Lower leg skin (tissue), 4 donors: ENCODE measurements around the gene BCL2L1. TPM values are rescaled to one million over a fixed set of nuclear protein-coding genes. Genes with fewer than 3 reads are reported as not detected.

ENCODE experiments used
- DNase-seq, 2 donors: peaks; one replicate each; pipeline ENCODE4 v3.0.0-alpha.2; 2019; ENCODE audit warnings: low spot score in 2 of 2
- H3K4me3 ChIP-seq: fragments of 200-600 bp; sonication (generic); 2 replicates; pipeline ENCODE4 v1.5.1; 2017; ENCODE audit warnings: mild to moderate bottlenecking, low read depth; ENCODE audit not compliant: poor library complexity, severe bottlenecking
- CTCF ChIP-seq, 3 donors: fragments of 450-650 bp; IDR thresholded peaks; one replicate each; pipeline ENCODE4 v1.5.1; 2016; ENCODE audit warnings: antibody characterized with exemption in 3 of 3, mild to moderate bottlenecking in 3 of 3, moderate library complexity in 2 of 3
- POLR2A ChIP-seq, 2 donors: fragments of 450-650 bp; IDR thresholded peaks; one replicate each; pipeline ENCODE4 v1.6.1; 2016 to 2017; ENCODE audit warnings: antibody characterized with exemption in 2 of 2, mild to moderate bottlenecking in 1 of 2, moderate library complexity in 1 of 2
- WGBS, 2 donors: methylation state at CpG; one replicate each; pipeline ENCODE4 v1.1.5; 2018; 5-methylcytosine and 5-hydroxymethylcytosine counted together
- intact Hi-C: fragments of 100-400 bp; cut with DNase I; formaldehyde crosslinking; loops from one replicate; pipeline ENCODE4 v1.15.0; 2023; ENCODE audit warnings: low total_unique reads
- total RNA-seq, 4 donors: library from RNA; depleted of rRNA; stranded (reverse); fragments of >200 nt; gene quantifications; one replicate each; pipeline ENCODE4 v1.1.0, GENCODE V29; 2016

The BCL2L1 gene
- total RNA-seq, 4 donors from 2014 or later: 115 to 152 (median 125) TPM

DNA sequence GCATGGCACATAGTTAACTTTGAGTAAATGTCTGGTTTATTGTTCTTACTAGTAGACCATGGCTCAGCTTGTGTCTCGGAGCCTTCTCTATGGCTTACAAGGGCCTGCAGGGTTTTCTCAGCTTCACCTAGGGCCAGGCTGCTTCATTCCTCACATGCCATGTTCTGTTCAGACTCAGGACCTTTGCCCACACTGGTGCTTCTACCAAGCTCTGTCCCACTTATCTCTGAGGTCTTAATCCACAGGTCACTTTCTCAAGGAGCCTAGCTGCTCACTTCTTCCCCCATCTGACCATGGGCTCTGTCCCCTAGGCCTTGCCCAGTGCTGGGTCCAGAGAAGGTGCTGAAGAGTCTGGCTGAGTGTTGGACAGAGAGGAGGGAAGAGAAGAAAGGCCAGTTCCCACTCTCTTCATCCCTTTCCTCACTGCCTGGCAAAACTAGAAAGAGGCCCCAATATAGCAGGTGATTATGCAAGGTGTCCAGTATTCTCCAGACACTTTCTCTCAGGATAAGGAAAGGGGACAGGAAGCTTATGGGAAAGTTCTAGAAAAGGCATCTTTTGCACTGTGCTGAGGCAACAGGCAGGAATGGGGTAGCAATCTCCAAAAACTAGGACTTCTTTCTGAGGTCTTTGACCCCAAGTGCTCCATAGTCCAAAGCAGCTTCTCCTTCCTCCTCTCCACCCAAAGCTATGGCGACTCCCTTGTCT, 45.0 kb downstream of the BCL2L1 start:
- WGBS, 2 donors: 93 to 94% methylated on average over 2 of the region's 2 CpGs
- no peak overlapping the region for H3K4me3 ChIP-seq
- no peak for DNase-seq
- intact Hi-C loops: no loop called here
- TF ChIP-seq CTCF (IDR thresholded peaks at IDR 0.05) (no peak), POLR2A (IDR thresholded peaks at IDR 0.05) (no peak)

DNA sequence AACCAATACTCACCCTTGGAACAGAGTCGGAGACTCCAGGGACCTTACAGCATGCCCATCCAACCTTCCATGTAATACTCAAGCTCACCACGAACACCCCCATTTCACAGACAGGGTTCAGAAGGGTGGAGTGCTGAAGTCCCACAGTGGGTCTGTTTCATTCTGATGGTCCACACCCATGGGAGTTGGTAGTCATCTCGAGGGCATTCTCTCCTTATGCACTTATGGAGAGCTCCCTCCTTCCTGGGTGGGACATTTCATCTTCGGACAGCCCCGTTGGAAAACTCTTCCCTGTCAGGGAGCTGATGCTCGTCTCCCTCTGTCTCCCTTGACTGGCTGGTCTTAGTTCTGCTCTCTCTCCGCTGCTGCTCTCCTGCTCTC, 46.1 kb downstream of the BCL2L1 start:
- DNase-seq: no peak
- TF ChIP-seq CTCF (IDR thresholded peaks at IDR 0.05) (no peak), POLR2A (IDR thresholded peaks at IDR 0.05) (no peak)
- WGBS, 2 donors: 87 to 88% methylated on average over 7 of the region's 7 CpGs
- no peak overlapping the region for H3K4me3 ChIP-seq
- intact Hi-C loops: no loop called here

DNA sequence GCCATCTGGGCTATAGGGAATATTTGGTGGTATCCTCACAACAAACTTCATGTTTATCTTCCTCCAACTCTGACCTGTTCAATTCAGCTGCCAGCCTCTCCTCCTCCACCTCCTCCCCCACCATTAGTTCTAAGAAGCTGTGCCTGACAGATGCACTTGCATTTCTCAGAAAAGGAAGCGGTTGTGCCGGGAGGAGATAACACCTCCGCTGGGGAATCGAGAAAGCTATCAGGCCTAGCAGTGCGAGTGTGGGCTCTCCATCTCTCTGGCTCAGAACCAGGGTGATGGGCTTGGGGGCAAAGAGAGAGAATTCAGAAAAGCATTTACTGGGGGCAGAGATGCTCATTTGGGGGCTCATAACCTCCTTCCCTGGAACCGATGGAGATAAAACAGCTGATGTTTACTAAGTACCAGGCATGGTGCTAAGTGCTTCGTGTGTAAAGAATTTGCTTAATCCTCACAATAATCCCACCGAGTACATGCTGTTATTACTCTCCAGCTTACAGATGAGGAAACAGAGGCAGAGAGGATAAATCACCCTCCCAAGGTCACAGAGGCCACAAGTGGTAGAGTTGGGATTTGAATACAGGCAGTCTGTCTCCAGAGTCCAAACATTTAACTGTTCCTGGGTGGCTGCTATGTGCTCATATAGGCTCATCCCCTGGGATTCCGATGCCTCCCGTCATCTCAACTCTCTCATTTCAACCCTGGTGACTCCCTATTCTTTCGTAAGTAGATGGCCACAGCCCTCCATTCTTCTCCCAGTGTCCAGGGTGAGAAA, 46.6 kb downstream of the BCL2L1 start:
- H3K4me3 ChIP-seq: no peak overlapping the region
- intact Hi-C loops: no loop called here
- no peak for TF ChIP-seq POLR2A (IDR thresholded peaks at IDR 0.05)
- TF ChIP-seq CTCF (IDR thresholded peaks at IDR 0.05): no peak
- WGBS, 2 donors: 65 to 71% methylated on average over 11 of the region's 11 CpGs
- no peak for DNase-seq

GRCh38 chr20:31674895-31675827, 47.5 kb downstream of the BCL2L1 start:
- intact Hi-C loops: no loop called here
- 26 to 29% methylated on average over 10 of the region's 10 CpGs for WGBS, 2 donors
- TF ChIP-seq CTCF (IDR thresholded peaks at IDR 0.05): no peak
- TF ChIP-seq POLR2A (IDR thresholded peaks at IDR 0.05): no peak
- no peak overlapping the region for H3K4me3 ChIP-seq
- DNase-seq: peak; percentile 71 to 92

DNA sequence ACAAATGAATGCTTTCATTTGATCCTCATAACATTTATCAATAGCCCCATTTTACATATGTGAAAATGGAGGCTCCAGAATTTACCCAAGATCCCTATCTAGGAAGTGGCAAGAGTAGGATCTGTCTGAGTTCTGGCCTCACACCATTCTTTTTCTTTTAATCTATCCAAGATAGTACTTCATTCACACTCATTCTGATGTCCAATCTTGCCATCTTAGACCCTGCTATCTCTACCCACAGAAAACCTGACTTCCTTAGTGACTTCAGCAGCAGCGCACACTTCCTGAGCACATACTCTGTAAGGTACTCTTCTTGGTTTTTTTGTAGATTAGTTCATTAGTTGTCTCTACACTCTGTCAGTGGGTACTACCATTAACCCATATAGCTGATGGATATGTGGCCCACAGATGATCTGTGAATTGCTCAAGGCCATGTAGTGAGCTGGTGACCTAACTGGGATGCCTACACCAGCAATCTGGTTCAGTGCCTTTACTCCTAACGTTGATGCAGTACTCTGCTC, 48.7 kb downstream of the BCL2L1 start:
- no peak for TF ChIP-seq POLR2A (IDR thresholded peaks at IDR 0.05)
- TF ChIP-seq CTCF (IDR thresholded peaks at IDR 0.05): no peak
- WGBS, 2 donors: 51 to 68% methylated on average over 2 of the region's 2 CpGs
- no peak for DNase-seq
- intact Hi-C loops: no loop called here
- no peak overlapping the region for H3K4me3 ChIP-seq
